Gastrocnemius medialis (tissue), 4 donors: ENCODE measurements around the gene LRRC3C. TPM values are rescaled to one million over a fixed set of nuclear protein-coding genes. Genes with fewer than 3 reads are reported as not detected.

Source experiments
- ATAC-seq, 2 donors: fragments of 150-250 bp; one replicate each; pipeline ENCODE4 v1.9.1; 2016
- DNase-seq, 2 donors: peaks; one replicate each; pipeline ENCODE4 v3.0.0-alpha.2; 2019
- H3K27ac ChIP-seq, 4 donors: fragments of 200-600 bp; sonication (generic); 1 replicate in 1 of 4; 2 replicates in 3 of 4; pipeline ENCODE4 v1.5.1; 2016 to 2018; ENCODE audit warnings: mild to moderate bottlenecking in 2 of 4, moderate library complexity in 1 of 4
- H3K27me3 ChIP-seq, 3 donors: fragments of 200-600 bp; sonication (generic) in 2 of 3; 1 replicate in 1 of 3; 2 replicates in 2 of 3; pipeline versions ENCODE4 v1.5.1 to v1.6.0; 2016 to 2019; ENCODE audit warnings: mild to moderate bottlenecking in 1 of 3, moderate library complexity in 1 of 3
- H3K36me3 ChIP-seq, 2 donors: fragments of 200-600 bp; sonication (generic) in 1 of 2; one replicate each; pipeline ENCODE4 v1.5.1; 2017 to 2018
- H3K4me1 ChIP-seq, 2 donors: fragments of 200-600 bp; sonication (generic) in 1 of 2; one replicate each; pipeline ENCODE4 v1.5.1; 2016 to 2017; ENCODE audit warnings: mild to moderate bottlenecking in 2 of 2
- H3K4me3 ChIP-seq, 4 donors: fragments of 200-600 bp; sonication (generic) in 3 of 4; 1 replicate in 1 of 4; 2 replicates in 3 of 4; pipeline ENCODE4 v1.5.1; 2016 to 2019; ENCODE audit warnings: mild to moderate bottlenecking in 2 of 4
- H3K9me3 ChIP-seq, 3 donors: fragments of 200-600 bp; sonication (generic) in 2 of 3; 1 replicate in 1 of 3; 2 replicates in 2 of 3; pipeline ENCODE4 v1.5.1; 2016 to 2019
- CTCF ChIP-seq, 5 experiments: fragments of 450-650 bp in 3 of 5; fragments of 200-600 bp in 2 of 5; sonication (generic) in 2 of 5; IDR thresholded peaks in 4 of 5; conservative IDR thresholded peaks in 1 of 5; 1 replicate in 4 of 5; 2 replicates in 1 of 5; pipeline ENCODE4 v1.5.1; 2016 to 2019; ENCODE audit warnings: antibody characterized with exemption in 5 of 5, mild to moderate bottlenecking in 3 of 5, moderate library complexity in 3 of 5
- POLR2A ChIP-seq, 2 donors: fragments of 450-650 bp; IDR thresholded peaks; one replicate each; pipeline ENCODE4 v1.6.1; 2017; ENCODE audit warnings: antibody characterized with exemption in 2 of 2, mild to moderate bottlenecking in 2 of 2, moderate library complexity in 2 of 2
- in situ Hi-C, 4 donors: fragments of 200-750 bp; cut with MboI; loops; one replicate each; pipeline versions ENCODE4 v1.15.0 to v1.8.0; 2017; ENCODE audit warnings: low sequenced_read_pairs in 4 of 4
- intact Hi-C: fragments of 100-400 bp; cut with DNase I; formaldehyde crosslinking; loops from one replicate; pipeline ENCODE4 v1.15.1; 2023; ENCODE audit warnings: low total_unique reads
- total RNA-seq, 4 donors: library from RNA; depleted of rRNA; stranded (reverse); fragments of >200 nt; gene quantifications; one replicate each; pipeline versions ENCODE4 v1.1.0 to v1.2.3, GENCODE V29; 2016

Gene LRRC3C
- total RNA-seq, 4 donors from 2014 or later = not detected

GRCh38 chr17:39950871-39951348 lies 23.4 kb downstream of the LRRC3C start:
- H3K9me3 ChIP-seq = no peaks in the 10 kb centered on the region
- H3K27me3 ChIP-seq = no peaks in the 10 kb centered on the region
- in situ Hi-C loops = no loop called here
- DNase-seq (no peak), ATAC-seq (no peak)
- H3K4me1 ChIP-seq = peaks cover 6 to 8% of the 10 kb centered on the region in 2 donors
- no peaks in the 10 kb centered on the region for H3K36me3 ChIP-seq
- intact Hi-C loops = loop anchor here (10.0 kb wide), 1 partner anchor 1744 kb away; no protein-coding TSS in a partner anchor
- no peak overlapping the region for H3K4me3 ChIP-seq
- TF ChIP-seq POLR2A (IDR thresholded peaks at IDR 0.05) (no peak), CTCF (IDR thresholded peaks at IDR 0.05 in 4 of 5, conservative IDR thresholded peaks at IDR 0.05 in 1 of 5) (no peak)
- no peak overlapping the region for H3K27ac ChIP-seq

- no peak for TF ChIP-seq CTCF (IDR thresholded peaks at IDR 0.05 in 4 of 5, conservative IDR thresholded peaks at IDR 0.05 in 1 of 5)
- Histone ChIP-seq H3K27ac (peak overlapping the region; percentile 39 to 74 (median 70)), H3K4me3 (peak overlapping the region; percentile 37 to 55 (median 46)), H3K36me3 (no peaks in the 10 kb centered on the region), H3K4me1 (peaks cover 6 to 8% of the 10 kb centered on the region in 2 donors), H3K27me3 (no peaks in the 10 kb centered on the region), H3K9me3 (no peaks in the 10 kb centered on the region)
- no peak for ATAC-seq
- in situ Hi-C loops (no loop called here), intact Hi-C loops (loop anchor here (1.0 to 10.0 kb wide), 2 partner anchors 23 to 1743 kb away; no protein-coding TSS in a partner anchor)
- DNase-seq = no peak
These were observed 24.6 kb downstream of the LRRC3C start for GRCh38 chr17:39951924-39952679.

- intact Hi-C loops = loop anchor here (1.0 to 10.0 kb wide), 3 partner anchors 24 to 1742 kb away; partner anchors contain the start of gene PSMD3
- Histone ChIP-seq H3K27ac (peak overlapping the region; percentile 73 to 80 (median 76)), H3K4me1 (peaks cover 6 to 8% of the 10 kb centered on the region in 2 donors), H3K9me3 (no peaks in the 10 kb centered on the region), H3K4me3 (peak overlapping the region; percentile 50 to 68 (median 52)), H3K27me3 (no peaks in the 10 kb centered on the region), H3K36me3 (no peaks in the 10 kb centered on the region)
- TF ChIP-seq POLR2A (IDR thresholded peaks at IDR 0.05) (peak in 1 of 2 donors; percentile 4), CTCF (IDR thresholded peaks at IDR 0.05 in 4 of 5, conservative IDR thresholded peaks at IDR 0.05 in 1 of 5) (no peak)
- DNase-seq (peak; percentile 97 to 99), ATAC-seq (peak; percentile 82 to 85)
- in situ Hi-C loops = no loop called here
These were observed 25.3 kb downstream of the LRRC3C start for GRCh38 chr17:39952680-39953470.

GRCh38 chr17:39953471-39953888 lies 25.9 kb downstream of the LRRC3C start:
- ATAC-seq (no peak), DNase-seq (no peak)
- in situ Hi-C loops = no loop called here
- Histone ChIP-seq H3K9me3 (no peaks in the 10 kb centered on the region), H3K27me3 (no peaks in the 10 kb centered on the region), H3K4me3 (peak overlapping the region; percentile 50 to 68 (median 52)), H3K27ac (peak overlapping the region; percentile 65 to 80 (median 76)), H3K4me1 (peaks cover 6 to 8% of the 10 kb centered on the region in 2 donors), H3K36me3 (no peaks in the 10 kb centered on the region)
- intact Hi-C loops = loop anchor here (1.0 to 10.0 kb wide), 2 partner anchors 27 to 1741 kb away; partner anchors contain the start of gene PSMD3
- TF ChIP-seq CTCF (IDR thresholded peaks at IDR 0.05 in 4 of 5, conservative IDR thresholded peaks at IDR 0.05 in 1 of 5) (no peak), POLR2A (IDR thresholded peaks at IDR 0.05) (peak in 1 of 2 donors; percentile 24)
